HL-60 (cell line): ENCODE measurements around the gene ARMC6.

Source experiments
- GABPA ChIP-seq: IDR thresholded peaks from 2 replicates; pipeline ENCODE4 v1.6.1; 2012; ENCODE audit warnings: low read depth
- POLR2AphosphoS5 ChIP-seq: IDR thresholded peaks from 2 replicates; pipeline ENCODE4 v1.6.1; 2012; ENCODE audit warnings: low read depth
- SPI1 ChIP-seq: IDR thresholded peaks from 2 replicates; pipeline ENCODE4 v1.6.1; 2012; ENCODE audit warnings: low read depth, mild to moderate bottlenecking, borderline replicate concordance
- TF ChIP-seq, protein P1 (sequence below): IDR thresholded peaks from one replicate; pipeline ENCODE4 v1.5.1; 2011; ENCODE audit warnings: low read length, control low read depth, inconsistent platforms; ENCODE audit not compliant: insufficient read depth
- TF ChIP-seq, protein P2 (sequence below): IDR thresholded peaks from 2 replicates; pipeline ENCODE4 v1.6.1; 2012; ENCODE audit warnings: low read depth; ENCODE audit not compliant: insufficient replicate concordance

DNA sequence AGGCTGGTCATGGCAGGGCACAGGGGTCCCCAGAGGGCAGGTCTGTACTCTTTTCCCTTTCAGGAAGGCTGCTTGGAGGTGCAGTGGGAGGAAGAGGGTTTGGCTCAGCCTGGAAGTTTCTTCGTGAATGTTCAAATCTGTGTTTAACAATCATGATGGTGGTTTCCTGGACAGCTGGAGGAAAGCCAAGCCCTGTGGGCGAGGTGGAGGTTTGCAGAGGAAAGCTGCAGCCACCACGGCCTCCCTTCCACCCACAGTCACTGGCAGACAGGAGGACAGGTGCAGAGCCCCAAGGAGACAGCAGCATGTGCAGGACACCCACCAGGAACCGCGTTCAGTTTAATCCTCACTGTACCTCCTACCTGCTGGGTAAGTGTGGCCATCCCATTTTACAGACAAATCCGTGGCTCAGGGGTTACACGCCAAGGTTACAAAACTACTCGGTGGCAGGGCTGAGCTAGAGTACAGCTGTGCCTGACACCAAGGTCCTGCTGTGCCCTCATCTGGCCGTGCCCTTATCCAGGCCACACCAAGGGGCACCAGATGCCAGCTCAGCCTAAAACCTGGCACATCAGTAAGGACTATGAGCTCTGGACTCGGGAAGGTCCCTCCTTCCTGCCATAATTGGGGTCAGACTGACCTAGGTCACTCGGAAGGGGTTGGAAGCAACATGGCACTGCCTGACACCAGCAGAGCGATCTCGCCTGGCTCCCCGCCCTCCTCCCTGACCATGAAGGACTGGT is 34.2 kb upstream of the ARMC6 start:
- TF ChIP-seq, protein P1, sequence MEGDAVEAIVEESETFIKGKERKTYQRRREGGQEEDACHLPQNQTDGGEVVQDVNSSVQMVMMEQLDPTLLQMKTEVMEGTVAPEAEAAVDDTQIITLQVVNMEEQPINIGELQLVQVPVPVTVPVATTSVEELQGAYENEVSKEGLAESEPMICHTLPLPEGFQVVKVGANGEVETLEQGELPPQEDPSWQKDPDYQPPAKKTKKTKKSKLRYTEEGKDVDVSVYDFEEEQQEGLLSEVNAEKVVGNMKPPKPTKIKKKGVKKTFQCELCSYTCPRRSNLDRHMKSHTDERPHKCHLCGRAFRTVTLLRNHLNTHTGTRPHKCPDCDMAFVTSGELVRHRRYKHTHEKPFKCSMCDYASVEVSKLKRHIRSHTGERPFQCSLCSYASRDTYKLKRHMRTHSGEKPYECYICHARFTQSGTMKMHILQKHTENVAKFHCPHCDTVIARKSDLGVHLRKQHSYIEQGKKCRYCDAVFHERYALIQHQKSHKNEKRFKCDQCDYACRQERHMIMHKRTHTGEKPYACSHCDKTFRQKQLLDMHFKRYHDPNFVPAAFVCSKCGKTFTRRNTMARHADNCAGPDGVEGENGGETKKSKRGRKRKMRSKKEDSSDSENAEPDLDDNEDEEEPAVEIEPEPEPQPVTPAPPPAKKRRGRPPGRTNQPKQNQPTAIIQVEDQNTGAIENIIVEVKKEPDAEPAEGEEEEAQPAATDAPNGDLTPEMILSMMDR = no peak
- TF ChIP-seq GABPA (no peak), POLR2AphosphoS5 (no peak), SPI1 (no peak)
- TF ChIP-seq, protein P2, sequence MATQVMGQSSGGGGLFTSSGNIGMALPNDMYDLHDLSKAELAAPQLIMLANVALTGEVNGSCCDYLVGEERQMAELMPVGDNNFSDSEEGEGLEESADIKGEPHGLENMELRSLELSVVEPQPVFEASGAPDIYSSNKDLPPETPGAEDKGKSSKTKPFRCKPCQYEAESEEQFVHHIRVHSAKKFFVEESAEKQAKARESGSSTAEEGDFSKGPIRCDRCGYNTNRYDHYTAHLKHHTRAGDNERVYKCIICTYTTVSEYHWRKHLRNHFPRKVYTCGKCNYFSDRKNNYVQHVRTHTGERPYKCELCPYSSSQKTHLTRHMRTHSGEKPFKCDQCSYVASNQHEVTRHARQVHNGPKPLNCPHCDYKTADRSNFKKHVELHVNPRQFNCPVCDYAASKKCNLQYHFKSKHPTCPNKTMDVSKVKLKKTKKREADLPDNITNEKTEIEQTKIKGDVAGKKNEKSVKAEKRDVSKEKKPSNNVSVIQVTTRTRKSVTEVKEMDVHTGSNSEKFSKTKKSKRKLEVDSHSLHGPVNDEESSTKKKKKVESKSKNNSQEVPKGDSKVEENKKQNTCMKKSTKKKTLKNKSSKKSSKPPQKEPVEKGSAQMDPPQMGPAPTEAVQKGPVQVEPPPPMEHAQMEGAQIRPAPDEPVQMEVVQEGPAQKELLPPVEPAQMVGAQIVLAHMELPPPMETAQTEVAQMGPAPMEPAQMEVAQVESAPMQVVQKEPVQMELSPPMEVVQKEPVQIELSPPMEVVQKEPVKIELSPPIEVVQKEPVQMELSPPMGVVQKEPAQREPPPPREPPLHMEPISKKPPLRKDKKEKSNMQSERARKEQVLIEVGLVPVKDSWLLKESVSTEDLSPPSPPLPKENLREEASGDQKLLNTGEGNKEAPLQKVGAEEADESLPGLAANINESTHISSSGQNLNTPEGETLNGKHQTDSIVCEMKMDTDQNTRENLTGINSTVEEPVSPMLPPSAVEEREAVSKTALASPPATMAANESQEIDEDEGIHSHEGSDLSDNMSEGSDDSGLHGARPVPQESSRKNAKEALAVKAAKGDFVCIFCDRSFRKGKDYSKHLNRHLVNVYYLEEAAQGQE = no peak
